Measurements from ENCODE around the gene ST14.

Gene ST14

DNA sequence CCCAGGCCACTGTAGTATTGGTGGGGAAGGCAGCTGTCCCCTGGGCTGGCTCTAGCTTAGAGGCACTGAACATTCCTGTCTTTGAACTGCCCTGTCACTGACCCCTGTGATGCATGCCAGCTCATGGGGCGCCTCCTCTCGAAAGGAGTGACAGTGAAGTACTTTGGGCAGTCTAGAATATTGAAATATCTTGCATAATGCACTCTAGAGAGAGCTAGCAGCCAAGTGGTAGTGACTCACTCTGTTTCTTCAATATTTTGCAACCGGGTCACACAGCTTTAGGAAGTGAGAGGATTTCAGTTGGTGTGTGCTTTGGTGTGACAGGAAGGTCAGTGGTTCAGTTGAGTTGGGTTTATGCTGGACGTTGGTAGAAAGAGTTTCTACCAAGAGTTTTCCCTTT lies 35.5 kb upstream of the ST14 start:
- no peak for TF ChIP-seq FOXA1 (IDR thresholded peaks at IDR 0.05)
- no peak for TF ChIP-seq FOXK2 (IDR thresholded peaks at IDR 0.05)
- TF ChIP-seq BHLHE40 (IDR thresholded peaks at IDR 0.05; ENCODE audit: borderline replicate concordance) = no peak
- TF ChIP-seq LEF1 (IDR thresholded peaks at IDR 0.05; ENCODE audit: borderline replicate concordance) = no peak
- no peak for TF ChIP-seq L3MBTL2 (conservative IDR thresholded peaks at IDR 0.05)
- no peak for TF ChIP-seq TARDBP (IDR thresholded peaks at IDR 0.05)
- TF ChIP-seq ARNT (IDR thresholded peaks at IDR 0.05) = no peak
- no peak for TF ChIP-seq NFRKB (IDR thresholded peaks at IDR 0.05)
- TF ChIP-seq SP1 (IDR thresholded peaks at IDR 0.05) = no peak
- no peak for TF ChIP-seq SUZ12 (IDR thresholded peaks at IDR 0.05)
- TF ChIP-seq ZNF384 (IDR thresholded peaks at IDR 0.05) = no peak
- TF ChIP-seq, protein P1, sequence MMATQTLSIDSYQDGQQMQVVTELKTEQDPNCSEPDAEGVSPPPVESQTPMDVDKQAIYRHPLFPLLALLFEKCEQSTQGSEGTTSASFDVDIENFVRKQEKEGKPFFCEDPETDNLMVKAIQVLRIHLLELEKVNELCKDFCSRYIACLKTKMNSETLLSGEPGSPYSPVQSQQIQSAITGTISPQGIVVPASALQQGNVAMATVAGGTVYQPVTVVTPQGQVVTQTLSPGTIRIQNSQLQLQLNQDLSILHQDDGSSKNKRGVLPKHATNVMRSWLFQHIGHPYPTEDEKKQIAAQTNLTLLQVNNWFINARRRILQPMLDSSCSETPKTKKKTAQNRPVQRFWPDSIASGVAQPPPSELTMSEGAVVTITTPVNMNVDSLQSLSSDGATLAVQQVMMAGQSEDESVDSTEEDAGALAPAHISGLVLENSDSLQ (IDR thresholded peaks at IDR 0.05) = no peak
- TF ChIP-seq FOXM1 (IDR thresholded peaks at IDR 0.05; ENCODE audit: borderline replicate concordance) = no peak
- TF ChIP-seq HDGF (IDR thresholded peaks at IDR 0.05; ENCODE audit: borderline replicate concordance) = no peak
- ChIA-PET CTCF (no interaction called here), POLR2A (no interaction called here)
- no peak for DNase-seq (ENCODE audit: extremely low spot score)

DNA sequence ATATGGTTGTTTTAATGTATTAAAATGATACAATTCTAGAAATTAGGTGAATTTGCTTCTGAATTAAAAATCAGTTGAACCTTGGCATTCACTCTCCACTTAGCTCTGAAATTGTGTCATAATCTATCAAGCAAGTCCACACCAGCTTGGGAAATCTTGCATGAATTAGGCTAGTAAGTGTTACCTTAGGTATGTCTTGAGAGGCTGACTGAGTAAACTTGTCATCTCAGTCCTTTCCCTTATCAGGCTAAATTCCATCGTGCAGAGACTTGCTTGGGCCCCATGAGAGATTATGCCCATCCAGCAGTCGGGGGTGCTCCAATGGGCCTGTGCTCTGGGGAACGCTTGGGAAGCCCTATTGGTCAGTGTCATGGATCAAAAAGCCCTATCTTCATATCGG lies 33.9 kb upstream of the ST14 start:
- TF ChIP-seq HDGF (IDR thresholded peaks at IDR 0.05; ENCODE audit: borderline replicate concordance) (no peak), L3MBTL2 (conservative IDR thresholded peaks at IDR 0.05) (no peak), SUZ12 (IDR thresholded peaks at IDR 0.05) (no peak), ZNF384 (IDR thresholded peaks at IDR 0.05) (no peak)
- ChIA-PET POLR2A (no interaction called here), CTCF (no interaction called here)
- no peak for DNase-seq (ENCODE audit: extremely low spot score)

DNA sequence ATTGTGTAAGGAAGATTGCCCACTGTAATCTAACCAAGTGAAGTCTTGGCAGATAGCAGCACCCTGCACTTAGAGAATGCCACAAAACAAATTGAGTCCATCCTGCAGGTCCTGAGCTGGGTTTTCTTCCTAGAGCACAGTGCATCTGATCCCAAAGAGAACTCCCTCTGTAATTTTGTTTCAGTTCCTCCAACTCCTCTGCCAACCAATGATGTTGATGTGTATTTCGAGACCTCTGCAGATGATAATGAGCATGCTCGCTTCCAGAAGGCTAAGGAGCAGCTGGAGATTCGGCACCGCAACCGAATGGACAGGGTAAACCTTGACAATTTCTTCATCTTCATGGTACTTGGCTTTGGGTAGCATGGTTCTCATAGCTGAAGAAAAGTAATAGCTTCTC lies 33.1 kb upstream of the ST14 start:
- DNase-seq (ENCODE audit: extremely low spot score) = no peak

DNA sequence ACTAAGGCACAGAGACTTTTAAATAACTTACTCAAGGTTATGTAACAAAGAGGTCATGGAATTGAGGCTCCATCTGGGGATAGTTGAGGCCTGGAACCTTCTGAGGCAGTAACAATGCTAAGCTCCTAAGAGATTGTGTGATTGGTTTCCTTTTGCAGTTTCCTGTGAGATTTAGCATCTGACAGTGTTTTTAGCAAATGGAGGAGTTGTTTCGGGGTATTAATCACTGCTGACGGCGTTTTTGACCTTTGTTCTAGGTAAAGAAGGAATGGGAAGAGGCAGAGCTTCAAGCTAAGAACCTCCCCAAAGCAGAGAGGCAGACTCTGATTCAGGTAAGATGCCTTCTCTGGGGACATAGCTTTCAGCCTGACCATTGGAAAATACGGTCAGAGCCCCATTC lies 32.1 kb upstream of the ST14 start:
- ChIA-PET POLR2A (no interaction called here), CTCF (no interaction called here)

More for the DNA sequence above, 33.1 kb upstream of the ST14 start:
- POLR2A ChIA-PET = no interaction called here
- CTCF ChIA-PET = no interaction called here
- no peak for TF ChIP-seq HDGF (IDR thresholded peaks at IDR 0.05; ENCODE audit: borderline replicate concordance)
- TF ChIP-seq FOXK2 (IDR thresholded peaks at IDR 0.05) = no peak
- no peak for TF ChIP-seq BHLHE40 (IDR thresholded peaks at IDR 0.05; ENCODE audit: borderline replicate concordance)
- TF ChIP-seq L3MBTL2 (conservative IDR thresholded peaks at IDR 0.05) = no peak
- TF ChIP-seq CTBP1 (IDR thresholded peaks at IDR 0.05; ENCODE audit: borderline replicate concordance) = no peak
- no peak for TF ChIP-seq FOXM1 (IDR thresholded peaks at IDR 0.05; ENCODE audit: borderline replicate concordance)
- no peak for TF ChIP-seq LEF1 (IDR thresholded peaks at IDR 0.05; ENCODE audit: borderline replicate concordance)
- TF ChIP-seq FOXA1 (IDR thresholded peaks at IDR 0.05) = no peak
- TF ChIP-seq ARNT (IDR thresholded peaks at IDR 0.05) = no peak
- no peak for TF ChIP-seq NFRKB (IDR thresholded peaks at IDR 0.05)
- TF ChIP-seq SUZ12 (IDR thresholded peaks at IDR 0.05) = no peak
- no peak for TF ChIP-seq TARDBP (IDR thresholded peaks at IDR 0.05)
- TF ChIP-seq ZNF384 (IDR thresholded peaks at IDR 0.05) = no peak
- no peak for TF ChIP-seq ELF4 (IDR thresholded peaks at IDR 0.05)
- TF ChIP-seq SP1 (IDR thresholded peaks at IDR 0.05) = no peak
- TF ChIP-seq, protein P1 (IDR thresholded peaks at IDR 0.05) = no peak

DNA sequence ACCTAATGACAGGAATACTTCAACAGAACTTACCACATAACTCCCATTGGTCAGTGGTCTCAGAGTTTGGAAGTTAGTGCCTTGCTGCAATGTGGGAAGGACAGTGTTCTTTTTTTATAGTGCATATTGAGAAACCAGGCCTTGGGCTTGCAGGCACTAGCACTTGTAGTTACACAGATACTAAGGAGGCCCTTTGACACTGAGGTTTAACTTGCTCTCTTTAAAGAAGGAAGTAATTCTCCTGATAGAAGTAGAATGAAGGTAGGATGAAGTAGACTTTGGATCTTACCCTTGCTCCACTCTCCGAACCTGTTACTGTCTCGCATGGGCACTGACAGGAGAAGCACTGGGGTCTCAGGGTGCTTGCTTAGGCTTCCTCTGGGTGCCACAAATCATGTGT lies 31.0 kb upstream of the ST14 start:
- TF ChIP-seq, protein P1 (IDR thresholded peaks at IDR 0.05) = no peak
- ChIA-PET POLR2A (no interaction called here), CTCF (no interaction called here)
- DNase-seq (ENCODE audit: extremely low spot score) = no peak

More for the DNA sequence above, 32.1 kb upstream of the ST14 start:
- no peak for DNase-seq (ENCODE audit: extremely low spot score)
- TF ChIP-seq ELF4 (IDR thresholded peaks at IDR 0.05) (no peak), FOXA1 (IDR thresholded peaks at IDR 0.05) (no peak), HDGF (IDR thresholded peaks at IDR 0.05; ENCODE audit: borderline replicate concordance) (no peak), ARNT (IDR thresholded peaks at IDR 0.05) (no peak), SUZ12 (IDR thresholded peaks at IDR 0.05) (no peak), FOXK2 (IDR thresholded peaks at IDR 0.05) (no peak), LEF1 (IDR thresholded peaks at IDR 0.05; ENCODE audit: borderline replicate concordance) (no peak), NFRKB (IDR thresholded peaks at IDR 0.05) (no peak), CTBP1 (IDR thresholded peaks at IDR 0.05; ENCODE audit: borderline replicate concordance) (no peak), BHLHE40 (IDR thresholded peaks at IDR 0.05; ENCODE audit: borderline replicate concordance) (no peak), SP1 (IDR thresholded peaks at IDR 0.05) (no peak), L3MBTL2 (conservative IDR thresholded peaks at IDR 0.05) (no peak), ZNF384 (IDR thresholded peaks at IDR 0.05) (no peak)
- TF ChIP-seq, protein P1 (IDR thresholded peaks at IDR 0.05) = no peak

- ChIA-PET CTCF (interaction anchor here (0.7 to 1.4 kb wide), 2 partner anchors 199 to 205 kb away, joined by 3 read pairs; no protein-coding TSS in a partner anchor), POLR2A (no interaction called here)
- no peak for DNase-seq (ENCODE audit: extremely low spot score)
Observed at GRCh38 chr11:130129922-130130321, 29.7 kb upstream of the ST14 start.

More at GRCh38 chr11:130129922-130130321, 29.7 kb upstream of the ST14 start:
- TF ChIP-seq ZNF384 (IDR thresholded peaks at IDR 0.05) = no peak
- no peak for TF ChIP-seq TARDBP (IDR thresholded peaks at IDR 0.05)
- TF ChIP-seq FOXA1 (IDR thresholded peaks at IDR 0.05) = no peak
- TF ChIP-seq SUZ12 (IDR thresholded peaks at IDR 0.05) = no peak

Data from HEK293T (cell line).